NCI-H2081 treated with DMSO at 0.1 percent for 48 hours (cell line): ENCODE results near the gene TBC1D24.
A peak's percentile ranks its signal among the peaks of the same experiment; 100 is the strongest.

ENCODE experiments used
- DNase-seq: peaks from one replicate; lab custom pipeline; 2025; lab: John Stamatoyannopoulos, UW

The TBC1D24 gene

GRCh38 chr16:2450975-2451381 is 23.9 kb upstream of the TBC1D24 start:
- no peak for DNase-seq

DNA sequence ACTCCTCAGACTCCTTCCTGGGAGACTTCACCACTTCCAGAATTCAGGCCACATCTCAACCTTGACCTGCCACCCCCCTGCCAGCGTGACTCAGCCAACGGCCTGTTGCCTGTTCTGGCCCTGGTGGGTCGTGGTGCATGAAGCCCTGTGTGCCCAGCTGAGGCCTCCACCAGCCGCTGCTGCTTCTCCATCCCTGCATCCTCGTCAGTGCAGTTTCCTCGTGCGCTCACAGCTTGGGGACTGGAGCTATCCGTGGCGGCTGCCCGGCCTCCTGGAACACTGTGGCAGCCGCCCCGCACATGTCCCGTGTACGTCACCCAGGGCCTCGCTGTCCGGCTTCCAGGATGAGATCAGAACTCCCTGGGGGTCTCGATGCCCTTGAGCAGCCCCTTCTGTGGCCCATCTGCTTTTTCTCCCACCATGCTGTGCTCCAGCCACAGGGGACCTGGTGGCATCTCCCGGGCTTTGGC is 23.0 kb upstream of the TBC1D24 start:
- no peak for DNase-seq

- DNase-seq = no peak
Observed at GRCh38 chr16:2452650-2453049, 22.3 kb upstream of the TBC1D24 start.

- no peak for DNase-seq
Observed at GRCh38 chr16:2455081-2455845, 19.7 kb upstream of the TBC1D24 start.

GRCh38 chr16:2456551-2457153 is 18.3 kb upstream of the TBC1D24 start:
- DNase-seq = no peak

- DNase-seq = no peak
Observed at GRCh38 chr16:2457267-2457666, 17.7 kb upstream of the TBC1D24 start.

DNA sequence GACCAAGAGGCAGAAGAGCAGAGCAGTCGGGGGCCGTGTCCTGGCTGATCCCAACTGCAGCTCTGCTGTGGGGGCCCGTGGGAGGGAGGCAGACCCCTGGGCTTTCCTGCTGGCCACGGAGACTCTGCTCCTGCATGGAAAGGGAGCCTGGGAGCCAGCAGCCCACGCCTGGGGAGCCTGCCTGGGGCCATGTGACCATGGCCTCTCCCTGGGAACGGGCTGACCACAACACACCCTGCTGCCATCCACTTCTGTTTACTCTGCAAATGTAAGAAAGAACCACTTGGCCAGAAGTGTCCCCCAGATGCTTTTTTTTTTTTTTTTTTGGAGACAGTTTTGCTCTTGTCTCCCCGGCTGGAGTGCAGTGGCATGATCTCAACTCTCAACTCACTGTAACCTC is 17.0 kb upstream of the TBC1D24 start:
- no peak for DNase-seq

DNA sequence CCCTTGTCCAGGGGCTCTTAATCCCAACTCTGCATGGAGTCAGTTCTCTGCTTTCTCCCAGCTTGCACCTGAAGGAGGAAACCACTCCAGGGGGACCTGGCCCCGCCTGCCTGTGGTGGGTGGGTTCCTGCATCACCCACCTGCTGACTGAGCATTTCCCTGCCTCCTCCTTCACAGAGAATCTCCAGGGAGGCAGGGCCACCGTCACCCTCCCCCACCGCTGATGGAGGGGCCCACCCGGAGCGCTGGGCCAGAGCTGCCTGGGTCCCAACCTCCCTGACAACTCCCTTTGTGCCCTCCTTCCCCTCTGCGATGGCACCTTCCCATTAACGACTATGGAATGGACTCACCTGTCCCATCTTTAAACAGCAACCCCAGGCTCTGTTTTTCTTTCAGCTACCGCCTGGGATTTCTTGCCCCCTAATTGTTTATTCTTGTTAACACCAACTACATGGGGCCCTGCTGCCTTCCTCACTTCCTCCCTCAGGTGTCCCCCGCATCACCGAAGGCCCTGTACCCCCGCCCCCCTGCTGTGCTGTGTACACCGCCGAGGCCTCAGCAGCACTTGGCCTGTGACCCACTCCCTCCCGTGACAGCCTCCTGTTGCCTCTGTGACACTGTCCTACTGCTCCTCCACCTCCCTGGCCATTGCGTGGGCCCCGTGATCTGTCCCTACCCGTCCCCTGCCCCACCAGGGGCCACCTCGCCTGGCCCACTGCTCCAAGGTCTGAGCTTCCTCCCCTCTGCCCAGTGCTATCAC is 15.9 kb upstream of the TBC1D24 start:
- DNase-seq = no peak

DNA sequence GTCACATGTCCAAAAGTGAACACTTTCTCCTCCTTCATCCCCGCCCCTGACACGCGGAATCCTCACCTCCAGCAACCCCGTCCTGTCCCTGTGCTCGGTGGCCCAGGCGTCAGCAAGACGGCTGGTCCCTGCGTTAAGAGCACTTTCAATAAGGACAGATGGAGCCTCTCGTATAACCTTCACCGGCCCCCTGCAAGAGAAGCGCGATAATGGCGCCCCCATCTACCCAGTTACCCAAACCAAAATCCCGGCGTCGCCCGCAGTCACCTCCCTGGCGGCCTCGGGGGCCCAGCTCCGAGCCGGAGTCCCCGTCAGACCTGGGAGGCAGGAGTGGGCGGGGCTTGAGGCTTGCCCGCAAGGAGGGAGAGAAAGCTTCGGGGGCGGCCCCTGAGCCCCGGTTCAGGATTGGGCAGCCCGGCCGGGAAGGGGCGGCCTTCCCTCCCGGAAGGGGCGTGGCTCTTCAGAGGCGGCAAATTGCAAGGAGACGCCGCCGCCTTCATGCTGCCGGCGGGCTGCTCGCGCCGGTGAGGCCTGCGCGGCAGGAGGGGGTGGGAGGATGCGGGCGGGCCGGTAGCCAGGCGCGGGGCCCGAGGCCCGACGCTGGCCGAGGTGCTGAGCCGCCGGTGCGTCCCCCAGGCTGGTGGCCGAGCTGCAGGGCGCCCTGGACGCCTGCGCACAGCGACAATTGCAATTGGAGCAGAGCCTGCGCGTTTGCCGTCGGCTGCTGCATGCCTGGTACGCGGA is 15.1 kb upstream of the TBC1D24 start, which contains the start of gene TEDC2:
TSS of gene TEDC2 (plus strand) at position 463 of the 744 bp plus-strand sequence. CDS start at position 499, 36 bp downstream.
- peak; percentile 45 for DNase-seq

- no peak for DNase-seq
Observed at GRCh38 chr16:2460391-2460713, 14.6 kb upstream of the TBC1D24 start.

GRCh38 chr16:2460916-2461315 is 14.0 kb upstream of the TBC1D24 start:
- DNase-seq = no peak

DNA sequence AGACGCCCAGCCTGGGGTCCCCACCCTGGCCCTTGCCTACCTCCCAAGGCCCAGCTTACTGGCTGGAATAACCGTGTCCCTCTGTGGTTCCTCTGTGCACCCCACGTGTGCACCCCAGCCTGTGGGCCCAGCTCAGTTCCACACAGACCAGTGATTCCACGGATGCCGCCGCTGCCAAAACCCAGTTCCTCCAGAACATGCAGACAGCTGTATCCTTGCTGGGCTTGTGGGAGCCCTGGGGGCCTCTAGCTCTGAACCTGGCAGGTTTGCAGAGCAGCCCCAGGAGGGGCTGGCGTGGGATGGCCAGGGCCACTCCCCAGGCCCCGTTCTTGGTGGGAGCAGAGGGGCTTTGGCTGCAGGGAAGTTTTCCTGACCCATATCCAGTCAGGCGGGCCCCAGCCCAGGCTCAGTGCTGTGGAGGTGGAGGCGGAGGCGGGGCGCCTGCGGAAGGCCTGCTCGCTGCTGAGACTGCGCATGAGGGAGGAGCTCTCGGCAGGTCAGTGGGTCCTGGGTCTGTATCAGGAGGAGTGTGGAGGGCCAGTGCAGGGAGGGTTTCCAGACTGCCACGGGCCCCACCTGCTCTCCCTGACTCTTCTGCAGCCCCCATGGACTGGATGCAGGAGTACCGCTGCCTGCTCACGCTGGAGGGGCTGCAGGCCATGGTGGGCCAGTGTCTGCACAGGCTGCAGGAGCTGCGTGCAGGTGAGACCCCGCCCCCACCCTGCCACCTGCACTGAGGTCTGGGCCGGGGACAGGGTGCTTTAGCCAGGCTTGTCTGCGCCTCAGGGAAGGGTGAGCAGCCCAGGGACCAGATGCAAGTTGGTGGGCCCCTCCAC is 12.7 kb upstream of the TBC1D24 start:
- DNase-seq = no peak

- DNase-seq = no peak
Observed at GRCh38 chr16:2464333-2464732, 10.6 kb upstream of the TBC1D24 start.

GRCh38 chr16:2465653-2466415 is 9.1 kb upstream of the TBC1D24 start:
- DNase-seq = no peak

GRCh38 chr16:2466667-2467527 is 8.0 kb upstream of the TBC1D24 start:
- DNase-seq = no peak

DNA sequence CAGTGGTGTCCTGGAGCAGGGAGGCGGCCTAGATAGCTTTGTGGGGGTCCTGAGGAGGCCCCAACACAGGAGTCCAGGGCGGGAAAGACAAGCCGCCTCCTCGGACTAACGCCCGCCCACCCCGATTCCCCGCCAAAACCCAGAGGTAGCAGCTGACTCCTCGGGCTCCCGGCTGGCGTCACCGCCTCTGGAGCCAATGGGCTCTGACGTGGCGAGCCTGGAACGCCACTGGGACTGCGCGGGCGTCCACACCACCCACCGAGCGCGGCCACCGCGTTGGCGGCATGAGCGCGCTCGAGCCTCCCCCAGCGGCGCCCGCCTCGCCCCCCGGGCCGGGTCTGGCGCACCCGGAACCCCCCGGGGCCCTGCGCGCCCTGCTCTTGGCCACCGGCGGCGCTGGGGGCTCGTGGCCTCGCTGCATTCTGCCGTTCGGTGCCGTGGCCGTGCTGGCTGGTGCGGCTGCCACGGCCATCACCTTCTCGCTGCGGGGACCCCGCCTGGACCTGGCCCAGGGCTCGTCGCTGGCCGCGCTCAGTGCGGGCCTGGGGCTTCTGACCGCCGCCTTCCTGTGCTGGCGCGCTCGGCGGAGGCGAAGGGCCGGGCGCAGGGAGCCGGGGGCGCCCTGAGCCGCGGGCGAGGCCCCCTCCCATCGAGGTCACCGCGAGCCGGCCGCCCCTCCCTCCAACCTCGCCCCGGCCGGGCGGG is 7.2 kb upstream of the TBC1D24 start:
- peak; percentile 47 for DNase-seq

DNA sequence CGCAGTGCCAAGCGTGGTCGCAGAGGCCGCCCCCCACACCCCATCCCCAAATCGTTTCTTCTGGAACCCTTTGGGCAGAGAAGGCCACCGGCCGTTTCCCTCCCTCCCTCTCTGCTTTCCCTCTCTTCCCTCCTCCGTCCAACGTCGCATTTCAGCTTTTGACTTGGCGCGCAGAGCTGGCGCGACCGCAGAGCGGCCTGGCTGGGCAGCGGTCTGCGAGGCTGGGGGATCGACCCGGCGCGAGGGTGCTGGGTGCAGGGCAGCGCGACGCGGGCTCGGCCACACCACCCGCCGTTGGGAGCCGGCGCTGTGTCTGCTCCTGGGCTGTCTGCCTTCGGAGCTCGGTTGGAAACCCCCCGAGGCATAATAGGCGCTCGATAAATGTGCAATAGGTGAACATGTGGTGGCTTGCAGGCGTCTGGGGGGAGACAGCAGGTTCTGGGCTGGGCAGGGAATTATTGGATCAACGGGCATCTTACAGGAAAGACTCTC is 6.6 kb upstream of the TBC1D24 start:
- DNase-seq = peak; percentile 65

- DNase-seq = peak; percentile 65
Observed at GRCh38 chr16:2468725-2469398, 6.1 kb upstream of the TBC1D24 start.
